ENCODE results near the gene SNAPC3.

SNAPC3 gene

GRCh38 chr9:15492485-15493150 lies 69.9 kb downstream of the SNAPC3 start:
- no peak for DNase-seq

- DNase-seq: no peak
Observed at GRCh38 chr9:15498246-15498995, 75.7 kb downstream of the SNAPC3 start.

- no peak for DNase-seq
Observed at GRCh38 chr9:15499139-15499538, 76.5 kb downstream of the SNAPC3 start.

- DNase-seq: no peak
Observed at GRCh38 chr9:15501179-15501578, 78.5 kb downstream of the SNAPC3 start.

- DNase-seq: no peak
Observed at GRCh38 chr9:15501803-15502202, 79.1 kb downstream of the SNAPC3 start.

GRCh38 chr9:15505921-15506320 lies 83.2 kb downstream of the SNAPC3 start:
- DNase-seq: no peak

- peak in 13 of 14 donors; percentile 27 to 78 (median 66) for DNase-seq
Observed at GRCh38 chr9:15509931-15510788, 87.5 kb downstream of the SNAPC3 start.

- DNase-seq: peak; percentile 48 to 97 (median 90)
Observed at GRCh38 chr9:15510789-15511575, 88.3 kb downstream of the SNAPC3 start, which contains the start of gene PSIP1. PSIP1 (minus strand) TSS chr9:15510970; CDS start chr9:15510188, 782 bp downstream.
